ENCODE measurements around the gene COA8. TPM values are rescaled to one million over a fixed set of nuclear protein-coding genes. Genes with fewer than 3 reads are reported as not detected.

The COA8 gene
- total and polyA plus RNA-seq, 9 of the 15 experiments (the other 6 are each of a cell fraction or from before 2014, with no cell fraction given) = 5.0 to 35.3 (median 25.7) TPM

DNA sequence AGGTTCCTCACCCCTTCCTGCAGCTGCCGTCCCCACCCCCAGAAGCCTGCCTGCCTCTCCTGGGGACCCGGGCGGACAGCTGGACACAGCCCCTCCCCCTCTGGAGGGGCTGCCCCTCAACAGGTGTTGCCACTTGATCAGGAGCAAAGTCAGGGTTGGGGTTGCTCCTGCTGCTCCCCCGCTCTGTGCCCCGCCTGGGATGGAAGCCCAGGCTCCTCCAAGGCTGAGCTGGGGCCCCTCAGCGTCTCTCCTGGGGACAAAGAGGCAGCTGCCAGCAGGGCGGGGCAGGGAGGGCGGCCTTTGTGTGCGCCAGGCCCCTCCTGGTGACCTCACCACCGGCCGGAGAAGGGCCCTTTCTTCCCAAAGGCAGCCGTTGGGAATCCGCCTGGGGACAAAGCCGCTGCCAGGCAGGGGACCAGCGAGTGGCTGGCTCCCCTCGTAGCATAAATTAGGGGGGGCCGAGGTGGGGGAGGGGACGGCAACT lies 20.1 kb upstream of the COA8 start:
- Histone ChIP-seq H3K4me3 (no peak overlapping the region), H3K9me3 (replicated peaks; ENCODE audit: control insufficient read depth, insufficient read depth, low read depth, low read length) (no peaks in the 10 kb centered on the region), H3K27ac (ENCODE audit: extremely low read depth, low read depth, low read length) (no peak overlapping the region), H3K9me1 (ENCODE audit: control insufficient read depth, insufficient read depth, low read length) (no peaks in the 10 kb centered on the region), H4K20me1 (replicated peaks; ENCODE audit: control insufficient read depth, insufficient read depth, low read length) (peaks cover 7% of the 10 kb centered on the region; the same call in 1 of the 2 replicates), H3K4me2 (ENCODE audit: insufficient read depth, low read length) (no peak overlapping the region), H3K27me3 (ENCODE audit: control insufficient read depth in 2 of 2, insufficient read depth in 2 of 2, low read length in 2 of 2) (no peaks in the 10 kb centered on the region), H3K9ac (ENCODE audit: insufficient read depth in 1 of 2, low read depth in 2 of 2, low read length in 2 of 2) (peak overlapping the region in 1 of 2 experiments; percentile 52; a peak in 1 of 4 replicates), H3K79me2 (ENCODE audit: control insufficient read depth, insufficient read depth, low read length) (no peaks in the 10 kb centered on the region), H2AFZ (ENCODE audit: low read depth, low read length) (no peak overlapping the region), H3K36me3 (ENCODE audit: control insufficient read depth, insufficient read depth, low read length) (no peaks in the 10 kb centered on the region), H3K4me1 (replicated peaks in 1 of 2; ENCODE audit: control insufficient read depth in 2 of 2, insufficient read depth in 2 of 2, low read length in 2 of 2) (peaks cover 0 to 93% of the 10 kb centered on the region in 2 experiments; a peak in 2 of 5 replicates)
- FAIRE-seq = no peak
- intact Hi-C loops (cut with micrococcal nuclease) (loop anchor here (10.0 kb wide), 1 partner anchor 468 kb away; no protein-coding TSS in a partner anchor), in situ Hi-C loops (cut with MboI) (no loop called here)
- ATAC-seq = no peak
- 37% methylated on average over 5 of the region's 18 CpGs for WGBS (ENCODE audit: insufficient coverage, low coverage, missing lambda C conversion rate)
- POLR2A ChIA-PET = interaction anchor here (0.8 to 1.6 kb wide), 4 partner anchors 13 to 334 kb away, joined by 3 to 7 read pairs (median 4); partner anchors contain the start of gene CKB
- BruUV-seq (replicated peaks) = no TSS peak
- peak in 1 of 4 experiments; percentile 33 for DNase-seq (ENCODE audit: extremely low read depth in 1 of 4, low spot score in 3 of 4)
- CTCF ChIA-PET (ENCODE audit: low intra/inter-chr PET ratio) = no interaction called here
- TF ChIP-seq CC2D1A (IDR thresholded peaks at IDR 0.05) (no peak), TEAD2 (tag; IDR thresholded peaks at IDR 0.05) (no peak), NFE2 (IDR thresholded peaks at IDR 0.05; ENCODE audit: low read depth) (no peak), ZBTB17 (CRISPR knock-in tag; IDR thresholded peaks at IDR 0.05) (no peak), MTA3 (IDR thresholded peaks at IDR 0.05; ENCODE audit: borderline replicate concordance) (no peak), PCBP2 (IDR thresholded peaks at IDR 0.05; ENCODE audit: low read depth, low read length, poor library complexity, severe bottlenecking) (no peak), MLLT1 (IDR thresholded peaks at IDR 0.05) (no peak), NONO (IDR thresholded peaks at IDR 0.05; ENCODE audit: low read depth in 2 of 2, low read length in 1 of 2) (no peak), RHOXF2B (CRISPR knock-in tag; conservative IDR thresholded peaks at IDR 0.05) (no peak), NR3C1 (CRISPR knock-in tag; IDR thresholded peaks at IDR 0.05) (no peak), NFYB (IDR thresholded peaks at IDR 0.05; ENCODE audit: extremely low read depth, insufficient read length) (no peak), CBFA2T3 (IDR thresholded peaks at IDR 0.05) (no peak), THAP7 (CRISPR knock-in tag; IDR thresholded peaks at IDR 0.05) (no peak), PYGO2 (tag; IDR thresholded peaks at IDR 0.05) (no peak), POLR2AphosphoS5 (IDR thresholded peaks at IDR 0.05; ENCODE audit: control insufficient read depth, insufficient read depth, low read depth, low read length) (no peak)
- TF ChIP-seq, protein P1, sequence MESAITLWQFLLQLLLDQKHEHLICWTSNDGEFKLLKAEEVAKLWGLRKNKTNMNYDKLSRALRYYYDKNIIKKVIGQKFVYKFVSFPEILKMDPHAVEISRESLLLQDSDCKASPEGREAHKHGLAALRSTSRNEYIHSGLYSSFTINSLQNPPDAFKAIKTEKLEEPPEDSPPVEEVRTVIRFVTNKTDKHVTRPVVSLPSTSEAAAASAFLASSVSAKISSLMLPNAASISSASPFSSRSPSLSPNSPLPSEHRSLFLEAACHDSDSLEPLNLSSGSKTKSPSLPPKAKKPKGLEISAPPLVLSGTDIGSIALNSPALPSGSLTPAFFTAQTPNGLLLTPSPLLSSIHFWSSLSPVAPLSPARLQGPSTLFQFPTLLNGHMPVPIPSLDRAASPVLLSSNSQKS (CRISPR knock-in tag; IDR thresholded peaks at IDR 0.05) = no peak
- TF ChIP-seq, protein P2, sequence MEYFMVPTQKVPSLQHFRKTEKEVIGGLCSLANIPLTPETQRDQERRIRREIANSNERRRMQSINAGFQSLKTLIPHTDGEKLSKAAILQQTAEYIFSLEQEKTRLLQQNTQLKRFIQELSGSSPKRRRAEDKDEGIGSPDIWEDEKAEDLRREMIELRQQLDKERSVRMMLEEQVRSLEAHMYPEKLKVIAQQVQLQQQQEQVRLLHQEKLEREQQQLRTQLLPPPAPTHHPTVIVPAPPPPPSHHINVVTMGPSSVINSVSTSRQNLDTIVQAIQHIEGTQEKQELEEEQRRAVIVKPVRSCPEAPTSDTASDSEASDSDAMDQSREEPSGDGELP (CRISPR knock-in tag; IDR thresholded peaks at IDR 0.05; ENCODE audit: borderline replicate concordance) = no peak
- TF ChIP-seq, protein P3, sequence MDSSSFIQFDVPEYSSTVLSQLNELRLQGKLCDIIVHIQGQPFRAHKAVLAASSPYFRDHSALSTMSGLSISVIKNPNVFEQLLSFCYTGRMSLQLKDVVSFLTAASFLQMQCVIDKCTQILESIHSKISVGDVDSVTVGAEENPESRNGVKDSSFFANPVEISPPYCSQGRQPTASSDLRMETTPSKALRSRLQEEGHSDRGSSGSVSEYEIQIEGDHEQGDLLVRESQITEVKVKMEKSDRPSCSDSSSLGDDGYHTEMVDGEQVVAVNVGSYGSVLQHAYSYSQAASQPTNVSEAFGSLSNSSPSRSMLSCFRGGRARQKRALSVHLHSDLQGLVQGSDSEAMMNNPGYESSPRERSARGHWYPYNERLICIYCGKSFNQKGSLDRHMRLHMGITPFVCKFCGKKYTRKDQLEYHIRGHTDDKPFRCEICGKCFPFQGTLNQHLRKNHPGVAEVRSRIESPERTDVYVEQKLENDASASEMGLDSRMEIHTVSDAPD (CRISPR knock-in tag; IDR thresholded peaks at IDR 0.05) = no peak
